22Rv1 (cell line): Measurements from ENCODE around the gene FOSL1.

ENCODE experiments used
- CTCF ChIP-seq: fragments of 450-650 bp; IDR thresholded peaks from 2 replicates; pipeline ENCODE4 v1.5.1; 2017; ENCODE audit warnings: mild to moderate bottlenecking
- ZFX ChIP-seq: fragments of 450-650 bp; IDR thresholded peaks from 2 replicates; pipeline ENCODE4 v1.6.1; 2017; ENCODE audit warnings: antibody characterized with exemption, borderline replicate concordance

GRCh38 chr11:65852508-65853245 lies 47.5 kb downstream of the FOSL1 start:
- TF ChIP-seq CTCF (no peak; the same call in 1 of the 2 replicates), ZFX (no peak)
